ENCODE measurements around the gene ZNF136. TPM values are rescaled to one million over a fixed set of nuclear protein-coding genes. Genes with fewer than 3 reads are reported as not detected.

The ZNF136 gene
- total RNA-seq, 4 donors from 2014 or later: 5.4 to 14.5 (median 11.2) TPM

GRCh38 chr19:12145348-12145747, 17.5 kb upstream of the ZNF136 start:
- intact Hi-C loops (cut with DNase I; ENCODE audit: low total_unique reads): no loop called here
- DNase-seq (ENCODE audit: low spot score in 2 of 2): peak in 1 of 2 donors; percentile 8
- H3K4me3 ChIP-seq (ENCODE audit: low read depth, poor library complexity, severe bottlenecking): no peak overlapping the region
- TF ChIP-seq POLR2A (IDR thresholded peaks at IDR 0.05): no peak
- no peak for TF ChIP-seq CTCF (IDR thresholded peaks at IDR 0.05)
- 95 to 96% methylated on average over 8 of the region's 8 CpGs for WGBS, 2 donors

GRCh38 chr19:12155324-12155860, 7.5 kb upstream of the ZNF136 start:
- TF ChIP-seq CTCF (IDR thresholded peaks at IDR 0.05) (no peak), POLR2A (IDR thresholded peaks at IDR 0.05) (no peak)
- intact Hi-C loops (cut with DNase I; ENCODE audit: low total_unique reads): no loop called here
- 15 to 20% methylated on average over 11 of the region's 11 CpGs for WGBS, 2 donors
- no peak overlapping the region for H3K4me3 ChIP-seq (ENCODE audit: low read depth, poor library complexity, severe bottlenecking)
- DNase-seq (ENCODE audit: low spot score in 2 of 2): peak in 1 of 2 donors; percentile 18

GRCh38 chr19:12156223-12157058, 6.5 kb upstream of the ZNF136 start, which contains the start of gene ZNF625:
ZNF625 (minus strand) TSS chr19:12156734; CDS start chr19:12156558, 176 bp downstream.
- peak; percentile 85 to 97 for DNase-seq (ENCODE audit: low spot score in 2 of 2)
- no peak for TF ChIP-seq CTCF (IDR thresholded peaks at IDR 0.05)
- WGBS, 2 donors: 0 to 1% methylated on average over 39 to 47 of the region's 58 CpGs
- intact Hi-C loops (cut with DNase I; ENCODE audit: low total_unique reads): no loop called here
- peak within 1 kb of the TSS; percentile 69 for H3K4me3 ChIP-seq (ENCODE audit: low read depth, poor library complexity, severe bottlenecking)

GRCh38 chr19:12159773-12160414, 3.0 kb upstream of the ZNF136 start:
- TF ChIP-seq CTCF (IDR thresholded peaks at IDR 0.05) (no peak), POLR2A (IDR thresholded peaks at IDR 0.05) (no peak)
- intact Hi-C loops (cut with DNase I; ENCODE audit: low total_unique reads): no loop called here
- WGBS, 2 donors: 91 to 95% methylated on average over 22 to 25 of the region's 25 CpGs
- no peak for DNase-seq (ENCODE audit: low spot score in 2 of 2)
- H3K4me3 ChIP-seq (ENCODE audit: low read depth, poor library complexity, severe bottlenecking): no peak overlapping the region

GRCh38 chr19:12162513-12162881, 399 bp upstream of the ZNF136 start:
- no peak for DNase-seq (ENCODE audit: low spot score in 2 of 2)
- intact Hi-C loops (cut with DNase I; ENCODE audit: low total_unique reads): no loop called here
- 14 to 20% methylated on average over 8 of the region's 8 CpGs for WGBS, 2 donors
- peak overlapping the region; percentile 92 for H3K4me3 ChIP-seq (ENCODE audit: low read depth, poor library complexity, severe bottlenecking)
- TF ChIP-seq POLR2A (IDR thresholded peaks at IDR 0.05): no peak
- no peak for TF ChIP-seq CTCF (IDR thresholded peaks at IDR 0.05)
